ENCODE data around the gene PGGHG. TPM values are rescaled to one million over a fixed set of nuclear protein-coding genes. Genes with fewer than 3 reads are reported as not detected.

The PGGHG gene
- total and polyA plus RNA-seq, 7 donors = 1.6 to 68.0 (median 13.0) TPM

GRCh38 chr11:256952-257737 is 31.8 kb upstream of the PGGHG start:
- Histone ChIP-seq H3K36me3 (peaks cover 0 to 19% (median 6%) of the 10 kb centered on the region in 4 donors), H3K27me3 (no peaks in the 10 kb centered on the region), H3K4me1 (no peaks in the 10 kb centered on the region), H3K9me3 (peaks cover 0 to 3% (median 0%) of the 10 kb centered on the region in 4 donors), H3K4me3 (no peak overlapping the region), H3K27ac (no peak overlapping the region)
- DNase-seq = no peak
- 78 to 88% methylated on average over 14 of the region's 14 CpGs for WGBS, 2 donors
- TF ChIP-seq POLR2A (IDR thresholded peaks at IDR 0.05) (no peak), CTCF (IDR thresholded peaks at IDR 0.05) (no peak), EP300 (IDR thresholded peaks at IDR 0.05) (no peak), POLR2AphosphoS5 (IDR thresholded peaks at IDR 0.05) (no peak)
- intact Hi-C loops (cut with DNase I) = no loop called here

GRCh38 chr11:257766-258493 is 31.0 kb upstream of the PGGHG start:
- intact Hi-C loops (cut with DNase I) = no loop called here
- Histone ChIP-seq H3K27ac (no peak overlapping the region), H3K9me3 (peaks cover 0 to 3% (median 0%) of the 10 kb centered on the region in 4 donors), H3K4me3 (no peak overlapping the region), H3K4me1 (no peaks in the 10 kb centered on the region), H3K27me3 (no peaks in the 10 kb centered on the region), H3K36me3 (peaks cover 0 to 11% (median 0%) of the 10 kb centered on the region in 4 donors)
- WGBS, 2 donors = 71 to 83% methylated on average over 15 of the region's 15 CpGs
- no peak for DNase-seq
- TF ChIP-seq POLR2AphosphoS5 (IDR thresholded peaks at IDR 0.05) (no peak), CTCF (IDR thresholded peaks at IDR 0.05) (no peak), EP300 (IDR thresholded peaks at IDR 0.05) (no peak), POLR2A (IDR thresholded peaks at IDR 0.05) (no peak)

- DNase-seq = no peak
- Histone ChIP-seq H3K36me3 (no peaks in the 10 kb centered on the region), H3K27me3 (no peaks in the 10 kb centered on the region), H3K9me3 (peaks cover 0 to 3% (median 0%) of the 10 kb centered on the region in 4 donors), H3K27ac (no peak overlapping the region), H3K4me1 (no peaks in the 10 kb centered on the region), H3K4me3 (no peak overlapping the region)
- intact Hi-C loops (cut with DNase I) = no loop called here
- WGBS, 2 donors = 62 to 83% methylated on average over 10 of the region's 10 CpGs
- TF ChIP-seq CTCF (IDR thresholded peaks at IDR 0.05) = no peak
- no peak for TF ChIP-seq POLR2A (IDR thresholded peaks at IDR 0.05)
- TF ChIP-seq POLR2AphosphoS5 (IDR thresholded peaks at IDR 0.05) = no peak
- TF ChIP-seq EP300 (IDR thresholded peaks at IDR 0.05) = no peak
Measured at GRCh38 chr11:259413-259812, 29.5 kb upstream of the PGGHG start.

GRCh38 chr11:261624-262023 is 27.3 kb upstream of the PGGHG start:
- peaks cover 0 to 3% (median 1%) of the 10 kb centered on the region in 4 donors for H3K9me3 ChIP-seq
- no peaks in the 10 kb centered on the region for H3K4me1 ChIP-seq
- no peaks in the 10 kb centered on the region for H3K27me3 ChIP-seq
- no peak overlapping the region for H3K27ac ChIP-seq
- no peaks in the 10 kb centered on the region for H3K36me3 ChIP-seq
- WGBS, 2 donors = 86 to 89% methylated on average over 4 of the region's 4 CpGs
- DNase-seq = no peak
- H3K4me3 ChIP-seq = no peak overlapping the region
- intact Hi-C loops (cut with DNase I) = no loop called here
- TF ChIP-seq CTCF (IDR thresholded peaks at IDR 0.05) (no peak), POLR2AphosphoS5 (IDR thresholded peaks at IDR 0.05) (no peak), EP300 (IDR thresholded peaks at IDR 0.05) (no peak), POLR2A (IDR thresholded peaks at IDR 0.05) (no peak)

Data from sigmoid colon (tissue), 7 donors.